H1 (cell line): ENCODE data around the gene ARHGAP10. TPM values are rescaled to one million over a fixed set of nuclear protein-coding genes. Genes with fewer than 3 reads are reported as not detected.

Experiments
- CTCF ChIA-PET: fragments of 300-600 bp; sonication (Branson Sonifier 250); formaldehyde crosslinking; loops from one replicate; lab custom pipeline; 2021; ENCODE audit not compliant: partially characterized antibody; lab: Charles Lee
- POLR2A ChIA-PET: fragments of 300-600 bp; sonication (Branson Sonifier 250); formaldehyde crosslinking; loops from one replicate; lab custom pipeline; 2021; ENCODE audit warnings: inconsistent platforms; ENCODE audit not compliant: partially characterized antibody; lab: Charles Lee
- DNase-seq, 2 experiments: peaks; one replicate each; pipeline versions ENCODE4 v3.0.0 to v3.0.0-alpha.2; 2010 to 2022; ENCODE audit warnings: low spot score in 2 of 2, low read depth in 1 of 2, mixed read lengths in 1 of 2
- FAIRE-seq: peaks from 2 replicates; lab custom pipeline; 2011; peaks lifted over from hg19 to GRCh38; lab: Jason Lieb, UNC
- H2AFZ ChIP-seq: 2 replicates; pipeline ENCODE4 v1.8.1; 2012; ENCODE audit warnings: low read length, inconsistent platforms
- H2AK5ac ChIP-seq: 2 replicates; pipeline ENCODE4 v1.6.1; 2013; ENCODE audit warnings: low read depth, low read length
- H2BK120ac ChIP-seq: replicated peaks from 2 replicates; pipeline ENCODE3; 2013; ENCODE audit warnings: low read depth, low read length, inconsistent platforms
- H2BK12ac ChIP-seq: 2 replicates; pipeline ENCODE4 v1.6.1; 2013; ENCODE audit warnings: low read depth, low read length
- H2BK15ac ChIP-seq: 2 replicates; pipeline ENCODE4 v1.6.1; 2013; ENCODE audit warnings: low read length
- H2BK20ac ChIP-seq: 2 replicates; pipeline ENCODE4 v1.6.1; 2013; ENCODE audit warnings: low read length
- H2BK5ac ChIP-seq: 2 replicates; pipeline ENCODE4 v1.6.1; 2013; ENCODE audit warnings: low read depth, low read length
- H3K14ac ChIP-seq: 2 replicates; pipeline ENCODE4 v1.6.1; 2013; ENCODE audit warnings: inconsistent platforms; ENCODE audit not compliant: insufficient read length
- H3K18ac ChIP-seq: 2 replicates; pipeline ENCODE4 v1.6.1; 2013; ENCODE audit warnings: low read length; ENCODE audit errors: extremely low read depth
- H3K23ac ChIP-seq: 2 replicates; pipeline ENCODE4 v1.6.1; 2013; ENCODE audit warnings: inconsistent platforms; ENCODE audit not compliant: insufficient read length
- H3K23me2 ChIP-seq: 2 replicates; pipeline ENCODE4 v1.6.1; 2013; ENCODE audit warnings: low read depth, low read length
- H3K27ac ChIP-seq: 2 replicates; pipeline ENCODE4 v1.6.1; 2011; ENCODE audit warnings: low read depth, low read length, inconsistent platforms
- H3K27me3 ChIP-seq, 4 experiments: replicated peaks in 1 of 4; 1 replicate in 1 of 4; 2 replicates in 3 of 4; pipeline versions ENCODE4 v1.6.1 to v1.8.1; 2011 to 2013; ENCODE audit warnings: low read length in 3 of 4, mild to moderate bottlenecking in 3 of 4, inconsistent platforms in 2 of 4, mixed read lengths in 2 of 4, moderate library complexity in 1 of 4; ENCODE audit not compliant: control insufficient read depth in 3 of 4, insufficient read depth in 3 of 4; ENCODE audit errors: extremely low read depth in 1 of 4
- H3K36me3 ChIP-seq, 4 experiments: 2 replicates each; pipeline versions ENCODE4 v1.6.1 to v1.8.1; 2011 to 2013; ENCODE audit warnings: mild to moderate bottlenecking in 4 of 4, low read length in 3 of 4, moderate library complexity in 2 of 4, control low read depth in 1 of 4, inconsistent platforms in 1 of 4; ENCODE audit not compliant: insufficient read depth in 4 of 4, control insufficient read depth in 2 of 4
- H3K4ac ChIP-seq: replicated peaks from 2 replicates; pipeline ENCODE3; 2013; ENCODE audit warnings: low read length, low read depth, mixed read lengths, inconsistent platforms; ENCODE audit not compliant: insufficient read length
- H3K4me1 ChIP-seq, 4 experiments: replicated peaks in 1 of 4; 1 replicate in 1 of 4; 2 replicates in 3 of 4; pipeline versions ENCODE4 v1.6.1 to v1.8.1; 2011 to 2013; ENCODE audit warnings: low read length in 3 of 4, inconsistent platforms in 2 of 4, mixed read lengths in 1 of 4; ENCODE audit not compliant: insufficient read depth in 4 of 4, control insufficient read depth in 3 of 4
- H3K4me2 ChIP-seq, 2 experiments: 2 replicates each; pipeline versions ENCODE4 v1.6.1 to v1.8.1; 2011 to 2013; ENCODE audit warnings: low read depth in 2 of 2, low read length in 2 of 2, control low read depth in 1 of 2, inconsistent platforms in 1 of 2, mild to moderate bottlenecking in 1 of 2; ENCODE audit not compliant: insufficient read depth in 1 of 2
- H3K4me3 ChIP-seq, 4 experiments: fragments of 200-600, 300-600 bp in 1 of 4; sonication (generic), shearing (Covaris generic), sonication (Bioruptor Twin) in 1 of 4; 2 replicates each; pipeline versions ENCODE4 v1.5.1 to v1.8.1; 2011 to 2016; ENCODE audit warnings: low read length in 4 of 4, low read depth in 3 of 4, control low read depth in 2 of 4, inconsistent platforms in 2 of 4, mild to moderate bottlenecking in 2 of 4, mixed read lengths in 1 of 4, moderate library complexity in 1 of 4; ENCODE audit not compliant: insufficient read depth in 2 of 4; ENCODE audit errors: extremely low read depth in 1 of 4
- H3K56ac ChIP-seq: replicated peaks from 2 replicates; pipeline ENCODE3; 2013; ENCODE audit warnings: low read depth, mild to moderate bottlenecking, mixed read lengths, low read length, inconsistent platforms; ENCODE audit not compliant: insufficient read length
- H3K79me1 ChIP-seq: 2 replicates; pipeline ENCODE4 v1.6.1; 2013; ENCODE audit warnings: low read depth, low read length, control low read depth
- H3K79me2 ChIP-seq, 2 experiments: 2 replicates each; pipeline versions ENCODE4 v1.6.1 to v1.8.1; 2012 to 2013; ENCODE audit warnings: low read length in 2 of 2, mild to moderate bottlenecking in 2 of 2, inconsistent platforms in 1 of 2; ENCODE audit not compliant: insufficient read depth in 2 of 2, control insufficient read depth in 1 of 2
- H3K9ac ChIP-seq, 4 experiments: replicated peaks in 1 of 4; 1 replicate in 1 of 4; 2 replicates in 3 of 4; pipeline versions ENCODE4 v1.6.1 to v1.8.1; 2011 to 2013; ENCODE audit warnings: low read depth in 3 of 4, low read length in 3 of 4, control low read depth in 2 of 4, mild to moderate bottlenecking in 2 of 4, moderate library complexity in 2 of 4, inconsistent platforms in 1 of 4; ENCODE audit errors: extremely low read depth in 1 of 4
- H3K9me3 ChIP-seq, 2 experiments: 2 replicates each; pipeline versions ENCODE4 v1.6.1 to v1.8.1; 2012 to 2013; ENCODE audit warnings: mild to moderate bottlenecking in 2 of 2, moderate library complexity in 2 of 2, control low read depth in 1 of 2, inconsistent platforms in 1 of 2, low read depth in 1 of 2, low read length in 1 of 2, mixed read lengths in 1 of 2; ENCODE audit not compliant: insufficient read depth in 2 of 2
- H4K20me1 ChIP-seq, 2 experiments: replicated peaks in 1 of 2; 2 replicates each; pipeline versions ENCODE3 to v1.8.1; 2011 to 2013; ENCODE audit warnings: inconsistent platforms in 2 of 2, low read length in 2 of 2, mild to moderate bottlenecking in 1 of 2; ENCODE audit not compliant: insufficient read depth in 2 of 2, control insufficient read depth in 1 of 2
- H4K5ac ChIP-seq: 2 replicates; pipeline ENCODE4 v1.6.1; 2013; ENCODE audit warnings: low read length, low read depth, mixed read lengths, inconsistent platforms; ENCODE audit not compliant: insufficient read length
- H4K8ac ChIP-seq: 2 replicates; pipeline ENCODE4 v1.8.0; 2013; ENCODE audit warnings: mild to moderate bottlenecking, moderate library complexity, low read length, inconsistent platforms; ENCODE audit not compliant: insufficient read depth; ENCODE audit errors: extremely low read depth
- H4K91ac ChIP-seq: replicated peaks from 2 replicates; pipeline ENCODE3; 2013; ENCODE audit warnings: low read length, mixed read lengths, inconsistent platforms; ENCODE audit not compliant: insufficient read length
- BCL11A ChIP-seq, 2 experiments: IDR thresholded peaks; one replicate each; pipeline ENCODE4 v1.6.1; 2011; ENCODE audit warnings: low read depth in 2 of 2, low read length in 2 of 2, mild to moderate bottlenecking in 2 of 2
- CHD2 ChIP-seq: IDR thresholded peaks from 2 replicates; pipeline ENCODE4 v1.6.1; 2012; ENCODE audit warnings: low read length, improper control_type of control experiment
- GABPA ChIP-seq: IDR thresholded peaks from 2 replicates; pipeline ENCODE4 v1.6.1; 2011; ENCODE audit warnings: mild to moderate bottlenecking, low read length, moderate library complexity, borderline replicate concordance; ENCODE audit not compliant: insufficient read depth
- KDM4A ChIP-seq: IDR thresholded peaks from one replicate; pipeline ENCODE4 v1.7.1; 2012; ENCODE audit warnings: low read depth, mild to moderate bottlenecking, moderate library complexity, low read length, inconsistent platforms; ENCODE audit not compliant: severe bottlenecking
- SAP30 ChIP-seq: fragments of 300-600 bp; sonication (generic); IDR thresholded peaks from 2 replicates; pipeline ENCODE4 v1.7.1; 2012; ENCODE audit warnings: low read length, moderate library complexity, mild to moderate bottlenecking, inconsistent platforms; ENCODE audit not compliant: insufficient read depth, insufficient replicate concordance
- TAF7 ChIP-seq: optimal IDR thresholded peaks from 2 replicates; pipeline ENCODE3; 2011; ENCODE audit warnings: low read depth, mild to moderate bottlenecking, inconsistent platforms, low read length, moderate library complexity, borderline replicate concordance
- WGBS, 2 experiments: shearing (Covaris generic) in 1 of 2; methylation state at CpG; one replicate each; pipeline versions ENCODE4 v1.1.6 to v1.1.7; 2013 to 2015; ENCODE audit warnings: low lambda C conversion rate in 2 of 2, mixed read lengths in 2 of 2, inconsistent platforms in 1 of 2, low coverage in 1 of 2, missing lambda C conversion rate in 1 of 2; ENCODE audit not compliant: insufficient replicate concordance in 2 of 2, insufficient coverage in 1 of 2, insufficient read length in 1 of 2; ENCODE audit errors: extremely low coverage in 1 of 2, missing lambda C conversion rate in 1 of 2; 5-methylcytosine and 5-hydroxymethylcytosine counted together
- polyA plus RNA-seq, 7 experiments: library from polyadenylated mRNA; depleted of rRNA in 3 of 7; stranded (reverse) in 5 of 7; unstranded in 2 of 7; fragments of >200 nt in 5 of 7; fragments of 200-250 nt in 2 of 7; gene quantifications; 1 replicate in 5 of 7; 2 replicates in 1 of 7; 4 replicates in 1 of 7; pipeline versions ENCODE4 v1.2.1 to v1.2.3, GENCODE V29; 2011 to 2013; ENCODE audit warnings: missing spikeins in 2 of 7, mixed read lengths in 2 of 7
- total RNA-seq: library from RNA; stranded (reverse); fragmentation: NEBNext Ultra II Directional; extraction: Animal tissue kit (Norgen Biotek cat#: 25700); gene quantifications from 2 replicates; pipeline ENCODE4 v1.2.1, GENCODE V29; 2021
- TF ChIP-seq, protein P1 (sequence below): IDR thresholded peaks from 2 replicates; pipeline ENCODE4 v1.6.1; 2012; ENCODE audit warnings: inconsistent platforms

Gene ARHGAP10
- total and polyA plus RNA-seq, 2 of the 8 experiments (the other 6 are each of a cell fraction or from before 2014, with no cell fraction given): 3.7 to 6.1 TPM

- H3K4me2 ChIP-seq: no peak overlapping the region
- no peaks in the 10 kb centered on the region for H3K27me3 ChIP-seq
- H3K18ac ChIP-seq: no peak overlapping the region
- no peak overlapping the region for H2AFZ ChIP-seq
- no peak overlapping the region for H4K91ac ChIP-seq
- no peaks in the 10 kb centered on the region for H3K36me3 ChIP-seq
- H2BK120ac ChIP-seq: no peak overlapping the region
- FAIRE-seq (no peak), DNase-seq (no peak)
- no peak overlapping the region for H2BK20ac ChIP-seq
- no peak overlapping the region for H3K9ac ChIP-seq
- H3K9me3 ChIP-seq: no peaks in the 10 kb centered on the region
- H3K27ac ChIP-seq: no peak overlapping the region
- WGBS, 2 experiments: 90% methylated on average over 6 of the region's 6 CpGs; no CpG with 5 or more reads in 1 of the 2 experiments
- H4K8ac ChIP-seq: no peak overlapping the region
- no peak overlapping the region for H2AK5ac ChIP-seq
- H2BK5ac ChIP-seq: no peak overlapping the region
- H3K4me1 ChIP-seq: no peaks in the 10 kb centered on the region; a peak in 1 of 7 replicates
- no peaks in the 10 kb centered on the region for H3K79me2 ChIP-seq
- H3K23ac ChIP-seq: no peak overlapping the region
- no peak overlapping the region for H3K14ac ChIP-seq
- H4K20me1 ChIP-seq: no peaks in the 10 kb centered on the region
- no peak overlapping the region for H2BK12ac ChIP-seq
- ChIA-PET POLR2A (no interaction called here), CTCF (interaction anchor here (0.6 to 2.6 kb wide), 10 partner anchors 9 to 256 kb away, joined by 3 to 9 read pairs (median 4); partner anchors contain the start of gene PRMT9)
- H2BK15ac ChIP-seq: no peak overlapping the region
- H3K23me2 ChIP-seq: no peaks in the 10 kb centered on the region
- H3K4me3 ChIP-seq: no peak overlapping the region
- no peaks in the 10 kb centered on the region; the same call in 1 of the 2 replicates for H3K79me1 ChIP-seq
- H4K5ac ChIP-seq: no peak overlapping the region
- no peak overlapping the region for H3K56ac ChIP-seq
- H3K4ac ChIP-seq: no peak overlapping the region
- TF ChIP-seq BCL11A (IDR thresholded peaks at IDR 0.05; ENCODE audit: low read depth in 2 of 2, low read length in 2 of 2): no peak
- TF ChIP-seq SAP30: no peak
- TF ChIP-seq KDM4A: no peak
- TF ChIP-seq GABPA: no peak
- no peak for TF ChIP-seq CHD2
- no peak for TF ChIP-seq TAF7
- TF ChIP-seq, protein P1, sequence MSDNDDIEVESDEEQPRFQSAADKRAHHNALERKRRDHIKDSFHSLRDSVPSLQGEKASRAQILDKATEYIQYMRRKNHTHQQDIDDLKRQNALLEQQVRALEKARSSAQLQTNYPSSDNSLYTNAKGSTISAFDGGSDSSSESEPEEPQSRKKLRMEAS: no peak
These were observed 104.9 kb downstream of the ARHGAP10 start for GRCh38 chr4:147836807-147837206.
